ENCODE data around the gene ARR3. TPM values are rescaled to one million over a fixed set of nuclear protein-coding genes. Genes with fewer than 3 reads are reported as not detected.

ARR3 gene
- polyA plus RNA-seq, 1 donor (not counting 4 experiments of a cell fraction or from before 2014, with no cell fraction given) = not detected

- H3K4me2 ChIP-seq (ENCODE audit: control insufficient read depth, extremely low read depth, insufficient read depth, low read depth, low read length) = no peak overlapping the region
- DNase-seq (ENCODE audit: low read depth, low spot score) (no peak), FAIRE-seq (no peak)
- H3K4me1 ChIP-seq (ENCODE audit: control insufficient read depth, extremely low read depth, insufficient read depth, low read length) = no peaks in the 10 kb centered on the region
- no peaks in the 10 kb centered on the region for H4K20me1 ChIP-seq (ENCODE audit: control insufficient read depth, extremely low read depth, insufficient read depth, low read length)
- no peak overlapping the region for H3K27ac ChIP-seq (ENCODE audit: control insufficient read depth, insufficient read depth, low read length)
- no peak overlapping the region for H3K9ac ChIP-seq (ENCODE audit: control insufficient read depth, extremely low read depth, insufficient read depth, low read length)
- H3K79me2 ChIP-seq (ENCODE audit: control insufficient read depth, insufficient read depth, low read length) = no peaks in the 10 kb centered on the region
- H2AFZ ChIP-seq (ENCODE audit: control insufficient read depth, low read length) = no peak overlapping the region
- H3K36me3 ChIP-seq (ENCODE audit: control insufficient read depth in 2 of 2, extremely low read depth in 1 of 2, insufficient read depth in 2 of 2, low read length in 2 of 2) = no peaks in the 10 kb centered on the region
- H3K9me3 ChIP-seq (ENCODE audit: control insufficient read depth, low read depth, low read length) = no peaks in the 10 kb centered on the region
- no peaks in the 10 kb centered on the region for H3K9me1 ChIP-seq (ENCODE audit: control insufficient read depth, extremely low read depth, insufficient read depth, low read length)
- TF ChIP-seq CTCF (optimal IDR thresholded peaks at IDR 0.05 in 1 of 3, IDR thresholded peaks at IDR 0.05 in 1 of 3, conservative IDR thresholded peaks at IDR 0.05 in 1 of 3; ENCODE audit: extremely low read depth in 1 of 3, insufficient read depth in 2 of 3, low read length in 3 of 3) = no peak
- no peak overlapping the region for H3K4me3 ChIP-seq (ENCODE audit: control insufficient read depth in 2 of 3, extremely low read depth in 1 of 3, insufficient read depth in 2 of 3, low read depth in 1 of 3, low read length in 3 of 3)
- H3K27me3 ChIP-seq (ENCODE audit: control insufficient read depth, extremely low read depth, insufficient read depth, low read length) = no peaks in the 10 kb centered on the region
- dilution Hi-C loops (cut with MboI; ENCODE audit: extremely low pct_ligation_motif_present, low sequenced_read_pairs) = no loop called here
Measured at GRCh38 chrX:70226048-70226447, 42.1 kb upstream of the ARR3 start.

- FAIRE-seq (no peak), DNase-seq (ENCODE audit: low read depth, low spot score) (no peak)
- H3K4me1 ChIP-seq (ENCODE audit: control insufficient read depth, extremely low read depth, insufficient read depth, low read length) = no peaks in the 10 kb centered on the region
- H3K9ac ChIP-seq (ENCODE audit: control insufficient read depth, extremely low read depth, insufficient read depth, low read length) = no peak overlapping the region
- TF ChIP-seq EZH2 (IDR thresholded peaks at IDR 0.05; ENCODE audit: low read length) = no peak
- TF ChIP-seq CTCF (optimal IDR thresholded peaks at IDR 0.05 in 1 of 3, IDR thresholded peaks at IDR 0.05 in 1 of 3, conservative IDR thresholded peaks at IDR 0.05 in 1 of 3; ENCODE audit: extremely low read depth in 1 of 3, insufficient read depth in 2 of 3, low read length in 3 of 3) = no peak
- H3K9me1 ChIP-seq (ENCODE audit: control insufficient read depth, extremely low read depth, insufficient read depth, low read length) = no peaks in the 10 kb centered on the region
- no peaks in the 10 kb centered on the region for H3K36me3 ChIP-seq (ENCODE audit: control insufficient read depth in 2 of 2, extremely low read depth in 1 of 2, insufficient read depth in 2 of 2, low read length in 2 of 2)
- H3K4me2 ChIP-seq (ENCODE audit: control insufficient read depth, extremely low read depth, insufficient read depth, low read depth, low read length) = no peak overlapping the region
- H3K27me3 ChIP-seq (ENCODE audit: control insufficient read depth, extremely low read depth, insufficient read depth, low read length) = no peaks in the 10 kb centered on the region
- H3K4me3 ChIP-seq (ENCODE audit: control insufficient read depth in 2 of 3, extremely low read depth in 1 of 3, insufficient read depth in 2 of 3, low read depth in 1 of 3, low read length in 3 of 3) = no peak overlapping the region
- H3K9me3 ChIP-seq (ENCODE audit: control insufficient read depth, low read depth, low read length) = no peaks in the 10 kb centered on the region
- H3K79me2 ChIP-seq (ENCODE audit: control insufficient read depth, insufficient read depth, low read length) = no peaks in the 10 kb centered on the region
- no peak overlapping the region for H3K27ac ChIP-seq (ENCODE audit: control insufficient read depth, insufficient read depth, low read length)
- no peaks in the 10 kb centered on the region for H4K20me1 ChIP-seq (ENCODE audit: control insufficient read depth, extremely low read depth, insufficient read depth, low read length)
- dilution Hi-C loops (cut with MboI; ENCODE audit: extremely low pct_ligation_motif_present, low sequenced_read_pairs) = no loop called here
- no peak overlapping the region for H2AFZ ChIP-seq (ENCODE audit: control insufficient read depth, low read length)
Measured at GRCh38 chrX:70226687-70227086, 41.4 kb upstream of the ARR3 start.
